Middle frontal gyrus (tissue), 1 donor: ENCODE results near the gene DCP1B.
"Not testable (repeated sequence)": the region's sequence is repeated elsewhere in the genome, so short reads cannot be mapped to it uniquely, and the experiment has no call there.

ENCODE experiments used
- DNase-seq: peaks from one replicate; pipeline ENCODE4 v3.0.0-alpha.2; 2015; ENCODE audit warnings: low spot score; ENCODE audit errors: extremely low spot score

DCP1B gene

DNA sequence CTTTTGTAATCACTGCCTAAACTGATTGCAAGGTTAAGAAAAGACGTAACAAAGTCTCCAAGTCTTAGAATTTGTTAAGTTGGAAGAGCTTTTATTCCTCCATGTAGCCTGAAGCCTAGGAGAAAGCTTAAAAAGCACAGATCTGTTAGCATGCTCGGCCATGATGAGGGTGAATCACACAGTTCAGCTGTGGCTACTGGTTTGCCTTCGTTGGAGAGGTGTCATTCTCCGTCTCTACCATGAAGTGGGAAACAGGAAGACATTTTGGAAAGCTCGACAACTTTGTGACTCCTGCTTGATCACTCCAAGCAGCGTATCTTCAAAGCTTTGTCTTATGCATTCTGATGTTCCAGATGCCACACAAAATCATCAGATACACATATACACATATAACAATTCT lies 27.1 kb downstream of the DCP1B start:
- no peak for DNase-seq

DNA sequence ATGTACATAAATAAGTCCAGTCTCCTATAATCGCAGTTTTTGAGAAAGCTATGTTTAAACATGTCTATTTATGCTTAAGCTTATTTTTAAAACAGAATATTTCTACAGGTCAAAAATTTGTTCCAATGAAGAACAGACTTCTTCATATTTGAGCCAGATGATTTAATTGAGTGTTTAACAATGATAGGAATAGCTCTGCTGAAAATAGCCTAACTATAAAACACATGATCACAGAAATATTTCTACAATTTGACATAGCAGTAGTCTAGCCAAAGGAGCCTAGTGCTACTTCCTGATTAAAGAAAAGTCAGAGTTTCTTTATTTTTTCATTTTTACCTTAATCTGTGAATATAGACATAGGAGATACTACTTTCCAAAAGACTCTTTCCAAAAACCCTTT lies 29.4 kb downstream of the DCP1B start:
- DNase-seq, result no peak

DNA sequence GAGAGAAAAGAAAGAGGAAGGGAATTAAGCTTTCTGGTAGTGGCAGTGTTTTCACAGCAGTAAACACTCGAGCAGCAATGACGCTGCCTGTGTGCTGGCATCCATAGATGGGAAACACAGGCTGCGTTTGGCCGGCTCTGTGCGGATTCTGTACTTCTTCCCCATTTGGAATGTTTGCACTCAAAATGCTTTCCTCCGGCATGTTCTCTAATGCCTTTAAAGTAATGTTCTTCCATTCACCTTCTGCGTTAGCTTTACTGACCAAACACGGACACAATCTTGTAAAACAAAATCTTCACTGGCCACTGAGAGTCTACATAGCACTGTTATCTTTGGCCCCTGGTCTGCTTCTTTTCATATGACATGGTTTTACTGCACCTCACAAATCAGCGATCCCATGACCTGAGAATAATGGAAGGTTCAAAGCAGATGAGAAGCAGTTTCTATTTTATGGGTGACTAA lies 31.4 kb downstream of the DCP1B start:
- DNase-seq, result no peak

DNA sequence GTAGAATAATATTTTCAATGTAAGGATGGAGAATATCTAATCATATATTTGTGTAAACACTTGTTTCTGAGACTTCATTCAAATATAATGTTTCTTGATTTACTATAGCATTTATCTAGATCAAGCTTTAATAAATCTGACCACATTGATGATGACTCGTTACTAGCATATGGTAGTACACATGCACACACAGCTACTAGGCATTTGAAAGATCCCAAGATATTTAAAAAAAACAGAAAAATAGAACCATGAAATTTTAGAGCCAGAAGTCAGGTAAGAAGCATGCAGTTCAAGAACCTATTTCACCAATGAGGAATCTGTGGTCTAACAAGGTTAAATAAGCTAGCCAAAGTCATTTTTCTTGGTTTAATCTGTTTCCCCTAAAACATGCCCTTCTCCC lies 32.0 kb downstream of the DCP1B start:
- DNase-seq, result no peak

DNA sequence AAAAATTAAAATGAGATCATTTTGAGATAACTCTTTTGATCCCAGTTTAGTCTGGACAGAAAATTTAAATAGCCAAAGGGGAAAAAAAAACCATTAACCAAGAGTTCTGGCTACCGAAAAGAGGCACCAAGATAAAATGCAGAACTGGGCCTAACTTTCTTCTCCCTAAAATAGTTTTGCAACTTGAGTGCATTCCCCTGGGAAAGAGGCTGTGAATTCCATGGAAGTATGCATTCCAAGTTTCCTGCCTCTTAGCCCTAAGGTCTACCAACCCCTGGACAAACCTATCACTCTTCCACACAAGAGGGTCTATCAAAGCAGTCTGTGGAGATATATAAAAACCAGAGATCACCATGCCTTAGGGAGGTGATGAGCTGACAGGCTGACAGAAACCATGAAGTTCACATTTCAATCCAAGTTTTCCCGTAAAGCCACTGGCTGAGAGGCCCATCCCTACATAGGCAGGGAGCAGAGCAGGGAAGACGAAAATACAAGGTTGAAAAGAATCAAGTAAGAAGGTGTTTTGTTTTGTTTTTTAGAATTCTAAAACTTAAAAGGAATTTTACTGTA lies 33.8 kb downstream of the DCP1B start:
- no peak for DNase-seq

DNA sequence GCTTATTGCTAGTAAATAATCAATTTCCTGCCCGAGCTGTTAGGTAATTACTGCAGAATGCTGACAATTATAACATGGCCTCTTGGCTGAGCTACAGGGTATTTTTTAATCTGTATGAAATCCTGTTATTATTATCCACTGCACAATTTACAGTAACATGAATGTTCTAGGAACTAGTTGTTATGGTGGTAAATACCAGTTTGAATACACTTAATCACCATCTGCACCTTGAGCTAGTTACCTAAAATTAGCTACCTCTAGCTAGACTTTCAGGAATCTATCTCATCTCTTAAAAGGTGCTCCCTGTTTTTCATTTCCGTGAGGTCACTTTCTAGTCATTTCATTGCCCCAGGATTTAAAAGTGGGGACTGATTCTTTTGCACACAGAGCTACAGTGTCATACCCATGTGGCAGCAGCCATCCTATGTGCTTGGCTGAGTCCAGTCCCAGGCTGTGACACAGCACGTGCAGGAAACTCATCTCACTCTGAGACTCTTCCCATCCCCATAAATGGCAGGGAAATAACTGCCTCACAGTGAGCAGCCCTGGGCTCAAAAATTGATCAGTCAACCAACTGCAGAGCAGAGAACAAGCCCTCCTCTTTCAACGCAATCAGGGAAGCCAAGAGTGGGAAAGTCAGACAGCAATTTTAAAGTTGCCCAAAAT lies 37.6 kb downstream of the DCP1B start:
- DNase-seq, result no peak

DNA sequence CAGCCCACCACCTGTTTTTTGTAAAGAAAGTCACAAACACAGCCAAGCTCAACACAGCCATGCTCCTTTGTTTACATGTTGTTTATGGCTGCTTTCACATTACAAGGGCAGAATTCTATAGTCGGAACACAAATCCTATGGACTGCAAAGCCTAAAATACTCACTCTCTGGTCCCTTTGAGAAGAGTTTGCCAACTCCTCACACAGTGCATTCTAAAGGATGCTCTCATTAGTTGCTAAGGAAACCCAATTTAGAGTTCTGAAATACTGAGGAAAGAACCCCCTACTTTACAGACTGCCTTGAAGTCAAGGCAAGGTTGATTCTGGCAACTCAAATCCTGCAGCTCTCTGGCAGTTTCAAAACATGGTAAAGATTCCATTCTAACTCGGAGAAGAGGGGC lies 38.3 kb downstream of the DCP1B start:
- no peak for DNase-seq

DNA sequence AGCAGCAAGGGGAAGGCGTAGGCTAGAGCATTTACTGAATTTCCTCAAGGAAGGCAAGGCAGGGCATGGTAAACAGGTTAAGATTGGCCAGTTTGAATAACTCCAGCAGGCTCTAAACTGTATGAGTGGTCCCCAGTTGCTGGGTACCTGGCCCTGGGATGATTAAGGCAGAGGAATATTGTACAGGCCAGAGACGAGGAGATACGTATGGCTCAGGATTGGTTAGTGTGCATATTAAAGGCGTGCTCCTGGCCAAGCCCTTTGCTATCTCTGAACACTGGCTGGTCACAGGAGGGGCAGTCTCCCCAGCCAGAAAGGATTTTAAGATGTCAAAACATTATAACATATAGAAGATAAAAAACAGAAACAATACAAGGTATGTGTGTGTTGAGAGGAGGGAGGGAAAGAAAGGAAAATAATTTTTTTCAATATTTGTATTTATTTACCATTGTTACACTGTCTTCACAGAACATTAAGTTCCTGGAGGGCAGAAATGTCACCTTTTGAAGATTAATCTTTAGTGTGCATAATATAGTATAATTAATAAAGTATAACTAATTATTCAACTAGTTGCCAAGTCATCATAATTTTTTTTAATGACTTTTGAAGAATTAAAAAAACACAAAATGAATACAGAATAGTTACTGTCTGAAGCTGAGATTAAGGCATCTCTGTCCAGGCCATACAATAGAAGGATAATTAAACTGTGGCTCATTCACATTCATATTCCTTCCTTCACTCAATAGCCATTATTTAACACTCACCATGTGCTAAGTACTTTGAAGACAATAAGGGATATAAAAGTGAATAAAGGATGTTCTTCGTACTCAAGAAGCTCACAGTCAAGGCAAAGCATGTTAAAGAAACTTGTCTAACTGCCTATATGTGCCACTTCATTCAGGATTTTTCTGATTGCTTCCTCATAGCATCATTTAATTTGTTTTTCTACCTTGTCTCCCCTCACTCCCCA lies 41.9 kb downstream of the DCP1B start:
- no peak for DNase-seq

DNA sequence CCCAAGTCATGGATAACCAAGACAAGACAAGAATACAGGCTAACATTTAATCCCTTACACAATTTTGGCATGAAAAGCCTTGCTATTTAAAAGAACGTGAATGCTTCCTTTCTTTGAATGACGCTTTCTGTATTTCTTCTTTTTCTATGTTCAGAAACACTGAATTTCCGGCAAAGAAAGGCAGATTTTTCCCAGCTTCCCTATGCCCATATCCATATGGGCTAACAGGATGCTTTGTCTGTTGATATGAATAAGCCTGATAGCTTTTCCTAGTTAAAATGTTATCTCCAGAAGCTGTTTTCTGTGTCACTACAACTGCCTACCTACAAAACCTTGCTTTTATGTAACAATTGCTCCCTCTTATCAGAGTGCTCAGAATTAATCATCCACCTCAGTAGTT lies 47.5 kb downstream of the DCP1B start:
- no peak for DNase-seq

DNA sequence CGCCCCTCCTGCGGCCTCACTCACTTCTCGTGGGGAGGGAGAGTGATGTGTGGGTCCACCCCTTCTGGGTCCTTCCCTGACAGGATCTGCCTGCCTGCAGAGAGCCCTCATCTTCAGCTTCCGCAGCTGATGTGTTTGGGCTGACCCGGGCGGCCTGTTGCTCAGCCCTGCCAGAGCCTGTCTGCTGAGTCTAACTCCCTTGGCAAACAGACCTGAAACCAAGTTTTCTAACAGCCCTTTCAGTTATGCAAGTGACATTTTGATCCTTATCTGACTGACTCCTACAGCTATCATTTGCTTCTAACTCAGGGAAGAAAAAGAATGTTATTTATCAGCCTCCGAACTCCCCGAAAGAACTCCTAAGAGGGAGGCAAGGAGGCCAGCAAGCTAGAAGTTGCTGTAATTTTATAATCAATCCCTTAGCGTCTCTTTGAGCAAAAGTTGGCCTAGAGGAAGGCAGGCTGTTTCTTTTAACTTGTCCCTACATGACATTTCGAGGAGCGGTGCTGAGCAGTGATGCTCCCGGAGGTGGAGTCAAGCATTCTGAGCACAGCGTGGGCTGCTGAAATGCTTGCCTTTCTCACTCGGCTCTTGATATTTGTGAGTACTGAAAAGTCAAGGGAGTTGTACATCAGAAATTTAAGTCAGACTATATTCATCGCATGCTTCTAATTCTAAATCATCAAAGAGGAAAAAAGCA lies 54.3 kb downstream of the DCP1B start:
- DNase-seq, result peak; percentile 31

DNA sequence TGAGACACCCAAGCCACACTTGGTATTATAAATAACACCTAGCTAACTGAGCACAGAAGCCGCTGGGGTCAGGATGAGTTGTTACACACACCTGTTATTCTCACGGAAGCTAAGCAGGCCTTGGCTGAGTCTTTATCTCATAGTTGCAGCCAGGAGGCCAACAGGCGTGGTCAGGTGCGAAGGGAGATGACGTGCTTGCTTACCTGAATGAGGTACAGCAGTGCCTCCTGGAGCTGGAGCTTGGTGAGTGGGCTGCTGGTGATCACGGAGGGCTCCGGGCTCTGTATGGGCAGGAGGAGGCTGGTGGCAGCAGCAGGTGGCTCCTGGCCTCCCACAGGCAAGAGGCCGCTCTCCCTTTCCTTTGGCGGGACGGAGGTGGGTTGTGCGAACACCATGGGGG lies 55.4 kb downstream of the DCP1B start:
- DNase-seq, result no peak

DNA sequence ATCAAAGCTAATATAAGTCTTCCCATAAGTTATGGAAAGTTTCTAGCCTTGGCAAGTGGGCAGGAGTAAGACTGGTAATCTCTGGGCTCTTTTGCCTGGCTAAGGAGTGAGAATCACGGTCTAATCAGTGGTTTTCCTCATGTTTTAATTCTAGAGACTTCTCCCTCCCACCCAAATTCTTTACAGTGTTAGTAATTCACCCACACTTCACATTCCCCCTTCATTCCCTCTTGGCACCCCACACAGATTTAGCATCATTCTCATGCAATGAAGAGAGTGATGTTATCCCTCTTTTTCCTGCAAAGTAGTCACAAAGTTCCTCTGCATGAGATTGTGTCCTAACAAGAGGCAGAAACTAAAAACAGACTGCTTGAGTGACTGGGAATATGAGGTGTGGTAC lies 57.2 kb downstream of the DCP1B start:
- DNase-seq, result no peak

DNA sequence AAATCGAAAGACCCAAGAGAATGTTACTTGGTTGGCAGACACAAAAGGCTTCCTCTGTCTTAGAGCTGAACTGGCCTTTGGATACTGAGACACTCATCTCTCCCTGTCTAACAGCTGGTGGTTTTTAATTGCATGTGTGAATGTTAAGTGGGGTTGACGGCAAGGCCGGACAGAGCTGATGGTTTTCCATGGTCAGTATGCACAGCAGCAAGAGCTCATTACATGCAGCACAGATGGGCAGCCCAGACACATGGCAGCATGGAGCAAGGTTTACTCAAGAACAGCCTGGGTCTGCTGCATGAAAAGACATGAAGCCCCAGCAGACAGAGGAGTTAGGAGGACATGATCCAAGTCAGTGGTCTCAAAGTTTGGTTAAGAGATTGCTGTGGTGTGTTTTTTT lies 58.0 kb downstream of the DCP1B start:
- DNase-seq, result no peak

DNA sequence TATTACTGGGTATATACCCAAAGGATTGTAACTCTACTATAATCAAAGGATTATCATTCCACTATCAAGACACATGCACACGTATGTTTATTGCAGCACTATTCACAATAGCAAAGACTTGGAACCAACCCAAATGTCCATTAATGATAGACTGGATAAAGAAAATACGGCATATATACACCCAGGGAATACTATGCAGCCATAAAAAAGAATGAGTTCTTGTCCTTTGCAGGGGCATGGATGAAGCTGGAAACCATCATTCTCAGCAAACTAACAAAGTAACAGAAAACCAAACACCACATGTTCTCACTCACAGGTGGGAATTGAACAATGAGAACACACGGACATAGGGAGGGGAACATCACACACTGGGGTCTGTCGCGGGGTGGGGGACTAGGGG lies 58.8 kb downstream of the DCP1B start:
- DNase-seq, result not testable (repeated sequence)

DNA sequence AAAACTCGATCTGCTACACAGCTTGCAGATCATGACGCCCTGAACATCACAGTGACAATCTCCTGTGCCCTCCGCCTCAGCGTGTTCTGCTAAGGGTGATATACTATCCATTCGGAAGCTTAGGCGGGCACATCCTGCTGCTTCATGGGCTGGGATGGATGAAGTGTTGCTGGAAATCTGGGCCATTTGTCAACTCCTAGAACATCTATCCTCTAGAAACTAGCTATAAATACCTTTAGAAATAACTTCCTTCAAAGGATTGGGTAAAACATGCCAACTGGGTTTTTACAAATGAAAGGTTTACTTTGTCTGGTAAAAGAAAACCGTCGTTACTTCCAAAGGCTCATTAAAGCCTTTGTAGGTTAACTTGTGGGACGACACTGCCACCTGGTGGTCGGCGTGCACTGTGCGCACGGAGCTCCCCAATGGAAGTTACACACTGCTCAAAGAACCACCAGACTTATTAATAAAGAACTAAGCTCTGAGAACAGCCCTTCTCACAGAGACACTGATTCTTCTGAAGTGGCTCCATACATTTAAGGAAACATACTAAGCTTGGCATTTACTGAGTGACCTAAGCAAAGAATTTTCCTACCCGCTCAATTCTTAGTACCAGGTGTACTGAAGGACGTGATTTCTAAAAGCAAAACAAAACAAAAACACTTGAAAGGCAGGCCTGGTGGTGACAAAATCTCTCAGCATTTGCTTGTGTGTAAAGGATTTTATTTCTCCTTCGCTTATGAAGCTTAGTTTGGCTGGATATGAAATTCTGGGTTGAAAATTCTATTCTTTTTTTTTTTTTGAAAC lies 64.3 kb downstream of the DCP1B start:
- DNase-seq, result peak; percentile 85

DNA sequence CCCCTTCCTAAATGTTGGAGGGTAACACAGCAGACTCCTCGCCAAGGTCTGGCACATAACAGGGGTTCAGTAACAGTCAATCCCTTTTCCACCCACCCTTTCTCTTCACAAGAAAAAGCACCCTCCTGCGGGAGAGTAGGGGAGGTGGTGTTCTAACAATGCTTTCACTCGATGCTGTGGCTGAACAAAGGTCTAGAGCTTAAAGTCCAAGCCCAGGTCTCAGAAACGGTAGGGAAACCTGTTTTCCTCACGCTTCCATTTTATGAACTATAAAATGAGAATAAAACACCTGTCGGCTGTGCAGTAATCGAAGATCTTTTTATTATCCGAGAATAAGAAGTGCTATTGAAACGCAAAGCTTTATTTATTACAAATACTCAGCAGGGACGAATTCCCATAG lies 64.9 kb downstream of the DCP1B start:
- no peak for DNase-seq

DNA sequence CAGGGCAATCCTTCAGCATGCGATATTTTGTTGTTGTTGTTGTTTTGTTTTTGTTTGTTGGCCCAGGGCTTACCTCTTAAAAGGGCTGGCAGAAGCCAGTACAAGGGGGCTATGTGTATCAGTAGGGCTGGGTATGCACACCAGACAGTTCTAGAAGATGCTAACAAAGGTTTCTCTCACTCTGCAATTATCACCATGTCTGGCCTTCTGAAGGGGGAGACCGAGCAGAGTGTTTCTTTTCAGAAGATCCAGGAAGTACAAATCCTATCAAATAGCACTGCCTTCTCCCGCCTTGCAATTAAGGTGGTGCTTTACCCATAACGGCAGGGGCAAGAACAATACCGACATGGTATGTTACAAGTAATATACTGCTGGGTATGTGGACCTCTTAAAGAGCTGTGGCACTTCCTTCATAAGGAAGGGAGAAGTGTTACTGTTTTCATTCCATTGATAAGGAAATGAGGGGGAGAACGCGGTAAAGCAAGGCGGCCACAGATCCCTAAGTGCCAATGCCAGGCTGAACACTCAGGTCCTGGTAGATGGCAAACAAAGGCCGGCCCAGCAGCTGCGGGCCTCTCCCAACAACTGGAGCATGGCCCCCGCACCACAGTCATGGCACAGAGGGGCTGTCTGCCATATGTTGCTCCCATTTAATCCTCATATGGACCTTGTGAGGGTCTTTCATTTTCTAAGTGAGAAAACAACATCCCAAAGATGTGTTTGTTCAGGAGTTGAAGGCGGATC lies 66.6 kb downstream of the DCP1B start:
- DNase-seq, result no peak

DNA sequence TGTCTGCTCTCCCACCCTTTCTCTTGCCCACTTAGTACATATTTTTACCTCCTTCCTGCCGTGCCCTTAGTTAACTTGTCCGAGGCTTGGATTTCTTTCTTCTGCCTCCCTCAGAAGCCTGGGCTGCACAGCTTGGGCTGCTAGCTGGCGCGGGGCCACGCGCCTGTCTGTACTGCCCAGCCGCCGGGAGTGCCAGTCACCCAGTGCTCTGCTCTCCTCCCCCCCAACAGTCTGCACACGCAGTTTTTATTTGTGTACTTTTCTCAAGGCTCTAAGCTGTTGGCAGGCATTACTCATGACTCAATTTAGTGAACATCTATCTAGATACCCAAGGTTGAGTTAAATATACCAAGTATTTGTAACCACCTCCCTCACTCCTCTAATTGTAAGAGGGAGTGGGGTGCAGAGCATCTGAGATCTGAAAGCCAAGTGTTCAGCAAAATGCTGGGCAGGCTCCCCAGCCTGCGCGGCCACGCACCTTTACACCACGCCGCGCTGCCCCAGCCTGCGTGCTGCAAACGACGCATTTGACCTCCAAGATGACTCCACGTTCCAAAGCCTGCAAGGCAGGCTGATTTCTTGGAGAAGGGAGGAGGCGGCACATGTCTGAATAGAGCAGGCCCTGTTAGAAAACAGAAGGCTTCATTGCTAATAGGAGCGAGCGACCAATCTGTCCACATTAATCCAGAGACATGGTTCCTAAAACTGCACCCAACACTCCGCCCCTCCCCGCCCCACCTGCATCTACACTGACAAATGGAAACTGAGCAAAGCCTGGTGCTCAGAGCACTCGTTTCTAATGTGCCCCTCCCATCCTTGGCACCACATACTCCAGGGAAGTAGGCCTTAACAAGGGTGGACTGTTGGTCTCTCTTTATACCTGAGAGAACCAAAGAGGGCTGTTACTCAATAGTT lies 67.6 kb downstream of the DCP1B start:
- peak; percentile 74 for DNase-seq
